ENCODE results near the gene SPATS2L.
A peak's percentile ranks its signal among the peaks of the same experiment; 100 is the strongest.

Gene SPATS2L

GRCh38 chr2:200352636-200353035 is 46.1 kb downstream of the SPATS2L start:
- no peak for FAIRE-seq

- FAIRE-seq: no peak
These were observed 46.6 kb downstream of the SPATS2L start for GRCh38 chr2:200353120-200353519.

GRCh38 chr2:200353874-200354273 is 47.4 kb downstream of the SPATS2L start:
- no peak for FAIRE-seq

DNA sequence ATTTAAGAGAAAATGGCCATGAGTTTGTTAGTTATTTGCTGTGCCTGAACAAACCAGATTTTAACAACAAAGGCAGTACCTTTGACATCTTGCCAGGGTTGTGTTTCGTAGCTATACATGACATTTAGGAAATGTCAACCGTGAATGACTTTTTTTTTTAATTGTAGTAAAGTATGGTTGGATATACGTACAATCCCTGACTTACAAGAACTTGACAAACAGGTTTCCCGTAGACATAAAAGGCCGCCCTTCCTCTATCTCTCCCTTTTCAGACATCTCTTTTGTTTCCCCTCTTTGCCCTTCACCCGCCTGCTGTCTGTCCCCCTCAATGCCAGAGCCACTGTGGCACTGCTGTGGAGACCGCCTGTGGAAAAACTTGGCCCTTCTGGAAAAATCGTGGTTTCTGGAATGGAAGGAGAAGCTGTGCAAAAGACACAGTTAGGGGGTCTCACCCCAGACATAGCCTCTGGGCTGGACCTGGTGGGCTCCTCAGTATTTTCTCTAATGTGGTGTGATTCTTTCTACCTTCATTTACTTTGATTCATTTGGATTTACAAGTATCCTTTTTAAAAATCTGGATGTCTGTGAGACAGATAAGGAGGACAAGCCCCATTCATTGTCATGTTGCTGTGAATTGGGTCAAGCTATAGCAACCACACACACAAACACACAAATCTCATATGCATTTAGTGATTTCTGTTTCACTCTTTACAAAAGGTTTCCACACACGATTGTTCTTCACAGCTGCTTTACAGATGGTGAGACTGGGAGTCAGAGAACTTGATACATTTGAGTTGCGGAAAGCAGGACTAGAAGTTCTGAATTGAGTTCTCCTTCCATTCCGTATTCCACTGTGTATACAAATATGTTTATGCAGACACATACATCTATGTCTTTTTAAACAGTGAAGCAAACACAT is 48.6 kb downstream of the SPATS2L start:
- no peak for FAIRE-seq

- FAIRE-seq: no peak
These were observed 49.8 kb downstream of the SPATS2L start for GRCh38 chr2:200356321-200356720.

DNA sequence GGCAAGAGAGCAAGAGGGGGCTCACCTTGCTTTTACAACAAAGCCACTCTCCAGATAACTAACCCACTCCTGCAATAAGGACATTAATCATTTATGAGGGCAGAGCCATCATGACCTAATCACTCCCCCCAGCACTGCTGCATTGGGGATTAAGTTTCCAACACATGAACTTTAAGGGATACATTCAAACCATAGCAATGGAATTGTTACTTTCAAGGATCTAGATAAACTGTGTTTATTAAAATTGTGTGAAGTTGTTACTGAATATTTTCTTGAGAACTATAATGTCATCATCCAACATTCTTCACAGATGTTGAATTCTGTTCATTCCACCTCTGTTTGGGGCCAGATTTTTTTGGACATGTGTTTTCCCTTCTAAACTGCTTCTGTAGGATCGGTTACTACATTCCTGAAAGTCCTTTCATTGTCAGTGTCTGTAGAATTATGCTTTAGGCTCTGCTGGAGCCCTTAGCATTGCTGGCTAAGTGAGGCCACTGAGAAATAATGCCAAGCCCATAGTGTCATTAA is 50.4 kb downstream of the SPATS2L start:
- FAIRE-seq: peak; percentile 69

DNA sequence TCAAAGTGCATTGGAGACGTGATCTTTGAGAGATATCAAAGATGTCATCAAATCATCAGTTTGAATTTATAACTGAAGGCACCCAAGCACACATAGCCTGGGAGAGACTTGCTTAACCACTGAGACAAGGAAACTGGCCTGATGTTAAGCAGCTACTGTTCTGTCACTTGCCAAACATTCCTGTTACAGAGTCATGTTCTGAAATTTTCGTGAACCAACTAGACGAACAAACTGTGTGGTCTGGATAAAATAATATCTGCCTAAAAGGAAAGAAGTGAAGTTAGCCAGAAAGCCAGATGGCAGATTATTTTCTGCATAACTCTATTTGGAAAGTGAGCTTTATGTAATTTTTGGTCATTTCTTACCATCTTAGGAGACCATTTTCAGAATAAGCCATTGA is 51.4 kb downstream of the SPATS2L start:
- FAIRE-seq: no peak

GRCh38 chr2:200359552-200359951 is 53.1 kb downstream of the SPATS2L start:
- FAIRE-seq: no peak

GRCh38 chr2:200360364-200360763 is 53.9 kb downstream of the SPATS2L start:
- FAIRE-seq: no peak

GRCh38 chr2:200362202-200362917 is 55.9 kb downstream of the SPATS2L start:
- no peak for FAIRE-seq

- FAIRE-seq: peak; percentile 45
These were observed 56.8 kb downstream of the SPATS2L start for GRCh38 chr2:200363279-200363678.

DNA sequence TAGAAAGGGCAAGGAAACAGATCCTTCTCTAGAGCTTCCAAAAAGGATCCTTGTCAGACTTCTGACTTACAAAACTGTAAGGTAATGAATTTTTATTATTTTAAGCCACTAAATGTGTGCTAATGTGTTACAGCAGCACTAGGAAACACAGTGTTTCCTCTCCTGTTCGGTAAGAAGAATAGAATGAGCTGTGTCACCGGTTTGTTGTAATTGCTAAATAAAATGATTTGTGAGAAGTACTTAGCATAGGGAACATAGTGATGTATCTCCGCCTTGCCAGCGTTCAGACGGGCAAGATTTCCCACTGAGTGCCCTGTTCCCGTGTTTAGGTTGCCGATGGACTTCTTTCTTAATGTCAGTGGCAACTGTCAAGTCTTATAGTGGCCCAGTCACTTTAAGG is 57.6 kb downstream of the SPATS2L start:
- FAIRE-seq: no peak

- FAIRE-seq: no peak
These were observed 58.1 kb downstream of the SPATS2L start for GRCh38 chr2:200364620-200365019.

DNA sequence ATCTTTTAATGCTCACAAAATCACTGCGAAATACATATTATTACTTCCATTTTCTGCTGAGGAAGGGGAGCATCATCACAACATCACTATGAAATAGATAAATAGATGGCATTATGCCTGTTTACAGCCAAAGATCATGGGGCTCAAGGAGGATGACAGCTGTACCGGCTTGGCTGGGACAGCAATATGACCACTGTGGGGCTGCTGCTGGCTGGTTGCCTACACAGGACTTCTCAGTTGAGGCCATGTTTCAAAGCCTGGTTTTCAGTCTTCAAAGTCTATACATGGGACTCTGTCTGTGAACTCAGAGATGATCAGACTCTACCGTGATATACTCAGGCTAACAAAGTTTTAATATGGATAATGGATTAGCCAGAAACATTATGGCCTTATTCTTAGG is 58.7 kb downstream of the SPATS2L start:
- FAIRE-seq: no peak

- FAIRE-seq: no peak
These were observed 60.7 kb downstream of the SPATS2L start for GRCh38 chr2:200367155-200367554.

- FAIRE-seq: no peak
These were observed 63.4 kb downstream of the SPATS2L start for GRCh38 chr2:200369886-200370285.

- no peak for FAIRE-seq
These were observed 66.7 kb downstream of the SPATS2L start for GRCh38 chr2:200373231-200373630.

GRCh38 chr2:200373973-200374416 is 67.5 kb downstream of the SPATS2L start:
- no peak for FAIRE-seq

- FAIRE-seq: no peak
These were observed 70.2 kb downstream of the SPATS2L start for GRCh38 chr2:200376513-200377354.

GRCh38 chr2:200377355-200378336 is 71.2 kb downstream of the SPATS2L start:
- no peak for FAIRE-seq

DNA sequence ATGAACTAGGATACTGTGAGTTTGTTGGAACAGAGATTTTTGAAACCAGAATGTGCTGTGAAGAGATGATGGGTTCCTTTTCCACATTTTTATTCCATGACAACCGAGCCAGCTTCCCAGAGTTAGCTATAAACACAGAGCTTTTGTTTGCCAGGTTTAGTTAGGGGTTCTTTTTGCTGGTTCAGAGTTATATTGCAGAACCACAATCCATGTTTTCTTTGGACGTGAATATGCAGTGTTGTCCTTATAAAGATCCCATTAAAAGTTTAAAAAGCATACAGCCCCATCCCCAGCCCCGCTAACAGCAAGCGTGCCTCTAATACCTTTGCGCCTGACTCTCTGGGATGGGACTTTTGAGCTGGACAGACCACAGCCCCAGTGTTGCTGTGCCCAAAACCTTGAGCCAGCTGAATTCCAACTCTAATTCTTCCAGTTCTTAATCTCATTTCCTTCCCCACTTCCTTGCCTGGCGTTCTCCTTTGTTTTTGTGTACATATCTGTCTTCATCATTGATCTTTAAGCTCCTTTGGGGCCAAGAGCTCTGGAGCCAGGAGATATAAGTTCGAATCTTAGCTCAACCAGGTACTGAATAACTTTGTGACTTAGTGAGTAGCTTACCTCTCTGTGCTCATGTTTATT is 72.3 kb downstream of the SPATS2L start:
- FAIRE-seq: no peak
